DND-41 (cell line): ENCODE measurements around the gene ATP6V1G1.

ENCODE experiments used
- ATAC-seq: fragments of 200-7000 bp; cut with Tn5 transposase; 3 replicates; pipeline ENCODE4 v1.9.1; 2021; ENCODE audit warnings: low read depth; ENCODE audit not compliant: insufficient read depth
- DNase-seq: peaks from one replicate; pipeline ENCODE4 v3.0.0-alpha.2; 2020
- H2AFZ ChIP-seq: 2 replicates; pipeline ENCODE4 v1.6.0; 2012; ENCODE audit warnings: low read depth, low read length
- H3K27ac ChIP-seq: 2 replicates; pipeline ENCODE4 v1.5.1; 2012; ENCODE audit warnings: low read length, inconsistent platforms
- H3K27me3 ChIP-seq: fragments of 200-600 bp; sonication (generic); 2 replicates; pipeline ENCODE4 v1.6.0; 2012; ENCODE audit warnings: low read length, mild to moderate bottlenecking, inconsistent platforms; ENCODE audit not compliant: insufficient read depth, poor library complexity
- H3K36me3 ChIP-seq: 2 replicates; pipeline ENCODE4 v1.5.1; 2012; ENCODE audit warnings: low read length, inconsistent platforms; ENCODE audit not compliant: insufficient read depth
- H3K4me1 ChIP-seq: 2 replicates; pipeline ENCODE4 v1.5.1; 2012; ENCODE audit warnings: mild to moderate bottlenecking, low read length; ENCODE audit not compliant: insufficient read depth
- H3K4me2 ChIP-seq: 2 replicates; pipeline ENCODE4 v1.6.0; 2012; ENCODE audit warnings: mild to moderate bottlenecking, moderate library complexity, low read length, inconsistent platforms; ENCODE audit not compliant: insufficient read depth
- H3K4me3 ChIP-seq, 2 experiments: fragments of 200-600 bp in 1 of 2; shearing (Covaris generic) in 1 of 2; 2 replicates each; pipeline ENCODE4 v1.5.1; 2012 to 2016; ENCODE audit warnings: inconsistent platforms in 2 of 2, low read length in 2 of 2, mild to moderate bottlenecking in 2 of 2, low read depth in 1 of 2, moderate library complexity in 1 of 2
- H3K79me2 ChIP-seq: 2 replicates; pipeline ENCODE4 v1.6.0; 2012; ENCODE audit warnings: low read length, inconsistent platforms; ENCODE audit not compliant: insufficient read depth
- H3K9ac ChIP-seq: 2 replicates; pipeline ENCODE4 v1.6.0; 2012; ENCODE audit warnings: low read depth, mild to moderate bottlenecking, inconsistent platforms, low read length, moderate library complexity
- H3K9me3 ChIP-seq: 2 replicates; pipeline ENCODE4 v1.5.1; 2012; ENCODE audit warnings: low read length, moderate library complexity, mild to moderate bottlenecking, inconsistent platforms; ENCODE audit not compliant: insufficient read depth, severe bottlenecking
- H4K20me1 ChIP-seq: 2 replicates; pipeline ENCODE4 v1.6.0; 2012; ENCODE audit warnings: low read length; ENCODE audit not compliant: insufficient read depth
- EZH2 ChIP-seq: IDR thresholded peaks from 3 replicates; pipeline ENCODE4 v1.6.1; 2012; ENCODE audit warnings: borderline replicate concordance, low read depth, mild to moderate bottlenecking, moderate library complexity, low read length, inconsistent platforms; ENCODE audit not compliant: severe bottlenecking
- TF ChIP-seq, protein P1 (sequence below): IDR thresholded peaks from 2 replicates; pipeline ENCODE4 v1.5.1; 2012; ENCODE audit warnings: borderline replicate concordance, low read length, moderate library complexity, mild to moderate bottlenecking; ENCODE audit not compliant: poor library complexity, severe bottlenecking; ENCODE audit errors: extremely low read depth

ATP6V1G1 gene

DNA sequence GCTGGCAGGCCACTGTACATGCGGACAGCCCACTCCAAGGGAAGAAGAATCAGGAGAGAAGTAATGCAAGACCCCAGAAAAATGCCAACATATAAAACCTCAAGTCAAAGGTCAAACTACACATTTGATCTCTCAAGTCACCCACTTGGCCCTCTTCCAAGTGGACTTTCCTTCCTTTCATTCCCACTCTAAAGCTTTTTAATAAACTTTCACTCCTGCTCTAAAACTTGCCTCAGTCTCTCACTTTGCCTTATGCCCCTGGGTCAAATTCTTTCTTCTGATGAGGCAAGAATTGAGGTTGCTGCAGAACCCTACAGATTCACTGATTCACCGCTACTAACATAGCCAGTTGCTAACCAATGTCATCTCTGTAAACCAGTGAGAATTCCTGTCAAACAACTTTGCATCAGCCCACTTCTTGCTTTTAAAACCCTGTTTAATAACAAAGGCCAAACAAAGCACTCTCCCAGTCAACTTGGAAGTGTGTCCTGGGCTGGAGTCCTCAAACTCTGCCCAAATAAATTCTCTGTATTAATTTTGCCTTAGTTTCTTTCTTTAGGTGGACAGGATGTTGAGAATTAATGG is 6.9 kb upstream of the ATP6V1G1 start:
- Histone ChIP-seq H3K36me3 (no peaks in the 10 kb centered on the region), H3K4me3 (no peak overlapping the region), H3K4me2 (no peak overlapping the region), H3K79me2 (no peaks in the 10 kb centered on the region), H3K27ac (no peak overlapping the region), H3K4me1 (no peaks in the 10 kb centered on the region), H2AFZ (no peak overlapping the region), H3K9me3 (no peaks in the 10 kb centered on the region), H4K20me1 (no peaks in the 10 kb centered on the region), H3K27me3 (peaks cover 3% of the 10 kb centered on the region), H3K9ac (no peak overlapping the region)
- no peak for ATAC-seq
- no peak for DNase-seq
- no peak for TF ChIP-seq EZH2
- TF ChIP-seq, protein P1, sequence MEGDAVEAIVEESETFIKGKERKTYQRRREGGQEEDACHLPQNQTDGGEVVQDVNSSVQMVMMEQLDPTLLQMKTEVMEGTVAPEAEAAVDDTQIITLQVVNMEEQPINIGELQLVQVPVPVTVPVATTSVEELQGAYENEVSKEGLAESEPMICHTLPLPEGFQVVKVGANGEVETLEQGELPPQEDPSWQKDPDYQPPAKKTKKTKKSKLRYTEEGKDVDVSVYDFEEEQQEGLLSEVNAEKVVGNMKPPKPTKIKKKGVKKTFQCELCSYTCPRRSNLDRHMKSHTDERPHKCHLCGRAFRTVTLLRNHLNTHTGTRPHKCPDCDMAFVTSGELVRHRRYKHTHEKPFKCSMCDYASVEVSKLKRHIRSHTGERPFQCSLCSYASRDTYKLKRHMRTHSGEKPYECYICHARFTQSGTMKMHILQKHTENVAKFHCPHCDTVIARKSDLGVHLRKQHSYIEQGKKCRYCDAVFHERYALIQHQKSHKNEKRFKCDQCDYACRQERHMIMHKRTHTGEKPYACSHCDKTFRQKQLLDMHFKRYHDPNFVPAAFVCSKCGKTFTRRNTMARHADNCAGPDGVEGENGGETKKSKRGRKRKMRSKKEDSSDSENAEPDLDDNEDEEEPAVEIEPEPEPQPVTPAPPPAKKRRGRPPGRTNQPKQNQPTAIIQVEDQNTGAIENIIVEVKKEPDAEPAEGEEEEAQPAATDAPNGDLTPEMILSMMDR: no peak

DNA sequence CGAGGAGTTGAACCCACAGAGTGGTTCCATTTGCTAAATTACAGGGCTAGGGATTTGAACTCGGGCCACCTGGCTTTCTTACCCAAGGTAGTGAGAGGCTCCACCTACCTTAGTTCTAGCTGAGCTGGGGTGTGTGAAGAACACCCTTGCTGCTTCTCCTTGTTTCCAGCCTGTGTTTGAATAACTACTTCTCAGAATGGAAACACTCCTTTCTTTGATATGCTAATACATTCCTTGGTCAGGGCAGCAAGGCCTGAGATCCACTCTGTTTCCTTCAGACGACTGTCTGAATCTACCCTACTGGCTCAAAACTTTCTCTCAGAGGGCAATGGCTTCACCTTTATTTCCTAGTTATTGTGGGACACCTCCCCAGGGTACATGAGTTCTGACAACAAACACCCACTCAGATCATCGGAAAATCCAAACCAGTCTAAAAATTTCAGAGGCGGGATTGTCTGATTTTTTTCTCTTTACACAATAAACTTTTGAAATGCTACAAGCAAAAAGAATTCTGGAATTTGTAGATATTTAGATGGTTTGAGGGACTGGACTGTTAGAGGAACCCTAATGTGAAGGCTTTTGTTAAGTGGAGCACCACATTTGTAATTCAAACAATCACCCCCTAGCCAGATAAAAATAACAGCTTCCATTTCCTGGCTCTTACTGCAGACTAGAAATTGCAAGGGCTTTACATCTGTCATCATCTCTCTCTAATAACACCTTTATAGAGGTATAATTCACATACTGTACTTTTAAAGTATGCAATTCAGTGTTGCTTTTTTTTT is 4.0 kb upstream of the ATP6V1G1 start:
- Histone ChIP-seq H3K79me2 (peaks cover 13% of the 10 kb centered on the region), H3K9me3 (no peaks in the 10 kb centered on the region), H3K27me3 (no peaks in the 10 kb centered on the region), H3K36me3 (no peaks in the 10 kb centered on the region; the same call in 1 of the 2 replicates), H3K27ac (no peak overlapping the region), H3K9ac (no peak overlapping the region), H3K4me1 (peaks cover 12% of the 10 kb centered on the region), H3K4me2 (no peak overlapping the region), H3K4me3 (no peak overlapping the region), H4K20me1 (peaks cover 4% of the 10 kb centered on the region; the same call in 1 of the 2 replicates), H2AFZ (no peak overlapping the region)
- DNase-seq: no peak
- TF ChIP-seq EZH2: no peak
- TF ChIP-seq, protein P1: no peak
- no peak for ATAC-seq

DNA sequence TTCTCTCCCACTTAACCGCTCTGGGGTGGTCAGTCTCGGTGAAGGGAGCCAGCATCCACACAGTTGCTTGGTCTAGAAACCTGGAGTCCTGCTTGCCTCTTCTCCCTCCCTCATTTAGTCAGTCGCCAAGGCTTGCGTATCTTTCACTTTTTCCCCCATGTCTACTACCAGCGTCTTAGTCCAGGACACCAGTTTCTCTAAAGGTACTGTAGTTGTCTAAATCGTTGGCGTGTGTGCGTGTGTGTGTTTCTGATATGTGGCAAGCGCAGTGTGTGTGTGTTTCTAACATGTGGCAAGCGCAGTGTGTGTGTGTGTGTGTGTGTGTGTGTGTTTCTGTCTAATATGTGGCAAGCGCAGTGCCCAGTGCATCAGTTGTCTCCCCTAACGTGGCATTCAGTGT is 641 bp downstream of the ATP6V1G1 start:
- no peaks in the 10 kb centered on the region for H3K27me3 ChIP-seq
- ATAC-seq (no peak), DNase-seq (no peak)
- peaks cover 48% of the 10 kb centered on the region for H3K4me1 ChIP-seq
- H3K9ac ChIP-seq: peak overlapping the region; percentile 87
- TF ChIP-seq, protein P1: no peak
- no peak for TF ChIP-seq EZH2
- peak overlapping the region; percentile 68 to 77; a peak in 3 of 4 replicates for H3K4me3 ChIP-seq
- H3K9me3 ChIP-seq: no peaks in the 10 kb centered on the region
- peak overlapping the region; percentile 99 for H3K4me2 ChIP-seq
- peak overlapping the region; percentile 87 for H3K27ac ChIP-seq
- H3K79me2 ChIP-seq: peaks cover 59% of the 10 kb centered on the region
- peaks cover 23% of the 10 kb centered on the region for H3K36me3 ChIP-seq
- H2AFZ ChIP-seq: peak overlapping the region; percentile 84
- peaks cover 37% of the 10 kb centered on the region for H4K20me1 ChIP-seq
